Natural killer cell (primary cell): Measurements from ENCODE around the gene IL1RAP. TPM values are rescaled to one million over a fixed set of nuclear protein-coding genes. Genes with fewer than 3 reads are reported as not detected.

Experiments used
- ATAC-seq, 3 donors: fragments of 150-1000 bp in 2 of 3; fragments of 200-7000 bp in 1 of 3; cut with Tn5 transposase; 1 replicate in 1 of 3; 2 replicates in 2 of 3; pipeline ENCODE4 v1.10.0; 2021; ENCODE audit warnings: mild to moderate bottlenecking in 2 of 3, moderate library complexity in 2 of 3
- DNase-seq, 2 donors: peaks; one replicate each; pipeline versions ENCODE4 v3.0.0 to v3.0.0-alpha.2; 2013 to 2021; ENCODE audit warnings: mixed read lengths in 1 of 2
- H3K27ac ChIP-seq: one replicate; pipeline ENCODE4 v1.5.1; 2013; ENCODE audit warnings: mild to moderate bottlenecking, low read length
- H3K27me3 ChIP-seq: one replicate; pipeline ENCODE4 v1.6.1; 2013; ENCODE audit warnings: low read length; ENCODE audit not compliant: control insufficient read depth, insufficient read depth
- H3K36me3 ChIP-seq: one replicate; pipeline ENCODE4 v1.6.1; 2013; ENCODE audit warnings: low read length; ENCODE audit not compliant: control insufficient read depth, insufficient read depth
- H3K4me1 ChIP-seq: one replicate; pipeline ENCODE4 v1.6.1; 2013; ENCODE audit warnings: low read length; ENCODE audit not compliant: control insufficient read depth, insufficient read depth
- H3K4me3 ChIP-seq: one replicate; pipeline ENCODE4 v1.5.1; 2013; ENCODE audit warnings: low read length
- H3K9me3 ChIP-seq: one replicate; pipeline ENCODE4 v1.6.1; 2013; ENCODE audit warnings: low read length; ENCODE audit not compliant: control insufficient read depth, insufficient read depth
- H3K27ac Mint-ChIP-seq, 2 donors: one replicate each; pipeline ENCODE4 v1.8.0; 2022; ENCODE audit warnings: mild to moderate bottlenecking in 2 of 2, mixed read lengths in 2 of 2, moderate library complexity in 1 of 2
- H3K27me3 Mint-ChIP-seq, 2 donors: one replicate each; pipeline ENCODE4 v1.8.0; 2022; ENCODE audit warnings: low read depth in 2 of 2, mixed read lengths in 2 of 2
- H3K36me3 Mint-ChIP-seq: one replicate; pipeline ENCODE4 v1.8.0; 2022; ENCODE audit warnings: mixed read lengths
- H3K4me1 Mint-ChIP-seq, 2 donors: one replicate each; pipeline ENCODE4 v1.8.0; 2022; ENCODE audit warnings: mixed read lengths in 2 of 2
- H3K4me3 Mint-ChIP-seq: one replicate; pipeline ENCODE4 v1.8.0; 2022; ENCODE audit warnings: mild to moderate bottlenecking, moderate library complexity, mixed read lengths
- H3K9me3 Mint-ChIP-seq, 2 donors: one replicate each; pipeline ENCODE4 v1.8.0; 2022; ENCODE audit warnings: mixed read lengths in 2 of 2
- WGBS: methylation state at CpG from one replicate; pipeline ENCODE4 v1.1.7; 2013; ENCODE audit warnings: missing lambda C conversion rate; ENCODE audit not compliant: insufficient coverage; 5-methylcytosine and 5-hydroxymethylcytosine counted together
- intact Hi-C: fragments of 100-400 bp; cut with micrococcal nuclease; formaldehyde crosslinking; loops from one replicate; pipeline ENCODE4 v1.14.2; 2022
- total RNA-seq, 4 donors: library from RNA; stranded (reverse); fragments of 120-200 nt in 1 of 4; gene quantifications; one replicate each; pipeline versions ENCODE4 v1.2.3 to v1.2.4, GENCODE V29; 2013 to 2022
- TF ChIP-seq, protein P1 (sequence below): fragments of 200-600 bp; IDR thresholded peaks from one replicate; pipeline ENCODE4 v1.8.0; 2022; ENCODE audit warnings: antibody characterized with exemption

Gene IL1RAP
- total RNA-seq, 3 donors from 2014 or later (not counting 1 experiment from before 2014, with no cell fraction given): 11.4 to 19.8 (median 15.1) TPM

DNA sequence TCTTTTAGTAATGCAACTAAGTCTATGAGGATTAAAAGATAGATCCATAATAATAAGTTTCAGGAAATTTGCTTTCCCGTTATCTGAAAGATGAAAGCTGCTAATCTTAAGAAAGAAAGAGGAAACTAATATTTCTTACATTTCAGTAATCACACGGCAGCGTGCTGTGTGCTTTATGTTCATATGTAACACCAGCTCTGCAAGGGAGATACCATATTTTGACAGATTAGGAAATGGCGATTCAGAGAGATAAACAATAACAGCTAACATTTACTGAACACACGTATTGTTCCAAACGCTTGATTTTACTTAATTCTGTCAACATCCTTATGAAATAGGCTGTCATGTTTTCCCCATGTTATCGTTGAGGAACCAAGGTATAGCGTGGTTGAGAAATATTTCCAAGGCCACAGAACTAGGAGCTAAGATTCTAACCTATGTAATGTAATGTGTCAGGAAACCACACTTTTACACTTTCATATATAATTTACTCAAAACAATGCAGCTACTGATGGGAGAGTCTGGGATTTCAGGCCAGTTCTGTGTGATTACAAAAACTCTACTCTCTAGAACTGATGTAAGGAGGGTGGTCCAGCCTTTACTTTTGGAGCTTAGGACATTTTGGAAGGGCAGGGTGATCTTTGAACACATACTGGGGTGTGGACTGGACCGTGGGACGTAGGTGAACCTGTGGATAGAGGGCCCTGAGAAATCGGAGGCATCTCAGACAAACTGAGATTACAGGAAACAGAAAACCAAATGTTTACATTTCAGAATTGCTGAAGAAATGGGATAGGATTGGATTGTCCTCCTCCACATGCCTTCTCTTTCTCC, 100.6 kb downstream of the IL1RAP start:
- Histone ChIP-seq H3K4me1 (peaks cover 2% of the 10 kb centered on the region), H3K36me3 (no peaks in the 10 kb centered on the region), H3K9me3 (no peaks in the 10 kb centered on the region), H3K4me3 (no peak overlapping the region), H3K27me3 (no peaks in the 10 kb centered on the region), H3K27ac (no peak overlapping the region)
- intact Hi-C loops: no loop called here
- 49% methylated on average over 9 of the region's 11 CpGs for WGBS
- no peak overlapping the region for H3K4me3 Mint-ChIP-seq
- no peak for DNase-seq
- peaks cover 0 to 10% of the 10 kb centered on the region in 2 donors for H3K4me1 Mint-ChIP-seq
- no peaks in the 10 kb centered on the region for H3K27me3 Mint-ChIP-seq
- ATAC-seq: no peak
- H3K36me3 Mint-ChIP-seq: peaks cover 6% of the 10 kb centered on the region
- H3K27ac Mint-ChIP-seq: no peak overlapping the region
- H3K9me3 Mint-ChIP-seq: no peaks in the 10 kb centered on the region
- TF ChIP-seq, protein P1, sequence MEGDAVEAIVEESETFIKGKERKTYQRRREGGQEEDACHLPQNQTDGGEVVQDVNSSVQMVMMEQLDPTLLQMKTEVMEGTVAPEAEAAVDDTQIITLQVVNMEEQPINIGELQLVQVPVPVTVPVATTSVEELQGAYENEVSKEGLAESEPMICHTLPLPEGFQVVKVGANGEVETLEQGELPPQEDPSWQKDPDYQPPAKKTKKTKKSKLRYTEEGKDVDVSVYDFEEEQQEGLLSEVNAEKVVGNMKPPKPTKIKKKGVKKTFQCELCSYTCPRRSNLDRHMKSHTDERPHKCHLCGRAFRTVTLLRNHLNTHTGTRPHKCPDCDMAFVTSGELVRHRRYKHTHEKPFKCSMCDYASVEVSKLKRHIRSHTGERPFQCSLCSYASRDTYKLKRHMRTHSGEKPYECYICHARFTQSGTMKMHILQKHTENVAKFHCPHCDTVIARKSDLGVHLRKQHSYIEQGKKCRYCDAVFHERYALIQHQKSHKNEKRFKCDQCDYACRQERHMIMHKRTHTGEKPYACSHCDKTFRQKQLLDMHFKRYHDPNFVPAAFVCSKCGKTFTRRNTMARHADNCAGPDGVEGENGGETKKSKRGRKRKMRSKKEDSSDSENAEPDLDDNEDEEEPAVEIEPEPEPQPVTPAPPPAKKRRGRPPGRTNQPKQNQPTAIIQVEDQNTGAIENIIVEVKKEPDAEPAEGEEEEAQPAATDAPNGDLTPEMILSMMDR: no peak

DNA sequence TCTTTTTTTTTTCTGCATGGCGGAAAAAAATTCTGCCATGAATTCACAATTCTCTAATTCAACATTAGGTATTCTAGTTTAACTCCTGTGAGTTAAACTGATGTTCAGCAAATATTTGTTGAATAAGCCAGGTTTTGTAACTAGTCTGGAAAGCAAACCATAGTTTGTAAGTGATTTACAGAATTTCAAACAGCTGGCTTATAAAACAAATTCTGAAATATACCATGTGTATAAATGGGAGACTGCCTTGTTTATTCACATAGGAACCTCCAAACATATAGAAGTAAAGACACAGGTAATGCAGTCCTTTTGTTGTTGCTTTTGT, 101.1 kb downstream of the IL1RAP start:
- Histone ChIP-seq H3K4me3 (no peak overlapping the region), H3K4me1 (peaks cover 2% of the 10 kb centered on the region), H3K27ac (no peak overlapping the region), H3K9me3 (no peaks in the 10 kb centered on the region), H3K36me3 (no peaks in the 10 kb centered on the region), H3K27me3 (no peaks in the 10 kb centered on the region)
- no CpG with 5 or more reads among the region's 1 CpG for WGBS
- DNase-seq (no peak), ATAC-seq (no peak)
- Mint-ChIP-seq H3K9me3 (no peaks in the 10 kb centered on the region), H3K4me3 (no peak overlapping the region), H3K27ac (no peak overlapping the region), H3K4me1 (peaks cover 0 to 10% of the 10 kb centered on the region in 2 donors), H3K27me3 (no peaks in the 10 kb centered on the region), H3K36me3 (no peaks in the 10 kb centered on the region)
- intact Hi-C loops: no loop called here
- TF ChIP-seq, protein P1: no peak

DNA sequence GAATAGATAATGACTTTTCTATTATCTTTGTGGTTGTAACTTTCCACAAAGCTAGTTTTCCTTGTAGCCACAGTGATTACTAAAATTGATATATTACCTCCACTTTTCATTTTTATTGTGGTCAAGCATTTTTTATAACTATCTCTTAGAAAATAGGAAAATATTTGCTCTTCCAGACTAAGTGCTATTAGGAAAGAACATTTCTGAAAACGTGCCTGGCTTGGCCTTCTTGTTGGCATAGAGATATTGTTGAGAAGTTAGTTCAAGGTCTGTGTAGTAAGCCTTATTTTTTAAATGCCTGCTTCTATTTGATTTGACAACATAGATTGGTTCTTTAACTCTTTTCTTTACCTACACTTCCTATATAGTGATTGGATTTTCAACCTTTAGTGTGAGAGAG, 101.7 kb downstream of the IL1RAP start:
- intact Hi-C loops: no loop called here
- TF ChIP-seq, protein P1: no peak
- Histone ChIP-seq H3K4me1 (peaks cover 2% of the 10 kb centered on the region), H3K9me3 (no peaks in the 10 kb centered on the region), H3K36me3 (no peaks in the 10 kb centered on the region), H3K4me3 (no peak overlapping the region), H3K27ac (no peak overlapping the region), H3K27me3 (no peaks in the 10 kb centered on the region)
- Mint-ChIP-seq H3K4me3 (no peak overlapping the region), H3K27me3 (no peaks in the 10 kb centered on the region), H3K9me3 (no peaks in the 10 kb centered on the region), H3K4me1 (peaks cover 0 to 10% of the 10 kb centered on the region in 2 donors), H3K36me3 (no peaks in the 10 kb centered on the region), H3K27ac (no peak overlapping the region)
- ATAC-seq (no peak), DNase-seq (no peak)
- WGBS: 82% methylated on average over 1 of the region's 1 CpG

DNA sequence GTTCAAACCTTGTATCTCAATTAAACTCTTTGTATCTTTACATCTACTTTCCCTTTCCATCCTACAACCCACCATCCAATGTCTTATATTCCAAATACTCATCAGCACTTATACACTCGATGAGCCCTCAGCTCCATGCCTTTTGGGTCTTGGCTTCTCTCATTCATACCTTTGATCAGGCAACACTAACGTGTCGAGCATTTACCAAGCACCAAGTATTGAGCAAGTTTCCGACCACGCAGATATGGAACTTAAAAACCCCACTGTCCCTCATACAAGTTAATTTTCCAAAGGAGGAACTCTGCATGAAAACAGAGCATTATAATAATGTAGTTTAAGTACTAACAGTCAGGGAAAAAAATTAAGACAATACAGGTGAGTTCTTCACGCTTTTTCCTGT, 102.8 kb downstream of the IL1RAP start:
- Histone ChIP-seq H3K36me3 (no peaks in the 10 kb centered on the region), H3K27ac (no peak overlapping the region), H3K4me1 (peaks cover 2% of the 10 kb centered on the region), H3K9me3 (no peaks in the 10 kb centered on the region), H3K27me3 (no peaks in the 10 kb centered on the region), H3K4me3 (no peak overlapping the region)
- intact Hi-C loops: no loop called here
- Mint-ChIP-seq H3K27me3 (no peaks in the 10 kb centered on the region), H3K4me3 (no peak overlapping the region), H3K9me3 (no peaks in the 10 kb centered on the region), H3K27ac (no peak overlapping the region), H3K4me1 (peaks cover 0 to 10% of the 10 kb centered on the region in 2 donors), H3K36me3 (no peaks in the 10 kb centered on the region)
- TF ChIP-seq, protein P1: no peak
- ATAC-seq (no peak), DNase-seq (no peak)
- WGBS: 71% methylated on average over 6 of the region's 6 CpGs
